HepG2 (cell line): ENCODE measurements around the gene ZSCAN23. TPM values are rescaled to one million over a fixed set of nuclear protein-coding genes. Genes with fewer than 3 reads are reported as not detected.

Source experiments
- ATF1 ChIP-seq: IDR thresholded peaks from 2 replicates; pipeline ENCODE4 v1.6.1; 2016; ENCODE audit warnings: mild to moderate bottlenecking, control low read depth
- CBFB ChIP-seq: sonication (generic); formaldehyde crosslinking; IDR thresholded peaks from 2 replicates; pipeline ENCODE4 v1.4.0; 2020; ENCODE audit warnings: missing genetic modification reagents
- GABPA ChIP-seq, 2 experiments: IDR thresholded peaks; 2 replicates each; pipeline ENCODE4 v1.6.1; 2011 to 2016; ENCODE audit warnings: low read depth in 2 of 2, low read length in 1 of 2, missing biosample characterization in 1 of 2, missing genetic modification characterization in 1 of 2
- GABPB1 ChIP-seq: IDR thresholded peaks from 2 replicates; pipeline ENCODE4 v1.6.1; 2016; ENCODE audit warnings: mild to moderate bottlenecking, missing genetic modification reagents, moderate library complexity, missing compliant biosample characterization
- PHF20 ChIP-seq: sonication (generic); formaldehyde crosslinking; IDR thresholded peaks from 2 replicates; pipeline ENCODE4 v1.5.0; 2020; ENCODE audit warnings: mild to moderate bottlenecking, missing genetic modification reagents
- SAP130 ChIP-seq: IDR thresholded peaks from 2 replicates; pipeline ENCODE4 v1.6.1; 2016; ENCODE audit warnings: low read depth
- SPEN ChIP-seq: sonication (generic); formaldehyde crosslinking; IDR thresholded peaks from 2 replicates; pipeline ENCODE4 v1.5.1; 2020; ENCODE audit warnings: low read depth, mild to moderate bottlenecking, missing genetic modification reagents
- SUZ12 ChIP-seq: fragments of 150-350 bp; IDR thresholded peaks from 2 replicates; pipeline ENCODE4 v1.6.1; 2014; ENCODE audit warnings: low read depth, low read length
- THAP11 ChIP-seq: IDR thresholded peaks from 2 replicates; pipeline ENCODE4 v1.6.1; 2016; ENCODE audit warnings: missing biosample characterization, missing genetic modification reagents
- ZKSCAN8 ChIP-seq: IDR thresholded peaks from 2 replicates; pipeline ENCODE4 v1.6.1; 2016; ENCODE audit warnings: borderline replicate concordance, missing genetic modification reagents, missing compliant biosample characterization
- ZNF101 ChIP-seq: sonication (generic); formaldehyde crosslinking; IDR thresholded peaks from 2 replicates; pipeline ENCODE4 v1.4.0; 2020; ENCODE audit warnings: mild to moderate bottlenecking, low read depth, missing genetic modification reagents, borderline replicate concordance
- ZNF891 ChIP-seq: sonication (generic); formaldehyde crosslinking; IDR thresholded peaks from 2 replicates; pipeline ENCODE4 v1.5.0; 2020; ENCODE audit warnings: mild to moderate bottlenecking, missing genetic modification reagents
- polyA plus RNA-seq, 8 experiments: library from polyadenylated mRNA; depleted of rRNA in 3 of 8; stranded (reverse) in 7 of 8; unstranded in 1 of 8; fragments of >200 nt; fragmentation: Illumina TruSeq in 4 of 8; extraction: Trizol in 4 of 8; gene quantifications; 2 replicates each; pipeline versions ENCODE4 v1.2.1 to v1.2.3, GENCODE V29; 2011 to 2016; ENCODE audit warnings: low read depth in 4 of 8, missing spikeins in 1 of 8, mixed read lengths in 1 of 8; ENCODE audit not compliant: insufficient read depth in 1 of 8
- total RNA-seq, 5 experiments: library from RNA; depleted of rRNA; stranded (reverse); fragments of >200 nt; fragmentation: Illumina TruSeq; extraction: Trizol; gene quantifications; 2 replicates each; pipeline ENCODE4 v1.2.3, GENCODE V29; 2016; ENCODE audit warnings: low read depth in 1 of 5
- TF ChIP-seq, protein P1 (sequence below): IDR thresholded peaks from 2 replicates; pipeline ENCODE4 v1.6.1; 2018; ENCODE audit warnings: missing genetic modification reagents, mild to moderate bottlenecking, missing compliant biosample characterization
- TF ChIP-seq, protein P2 (sequence below): sonication (generic); formaldehyde crosslinking; IDR thresholded peaks from 2 replicates; pipeline ENCODE4 v1.5.0; 2020; ENCODE audit warnings: missing genetic modification reagents, mild to moderate bottlenecking, borderline replicate concordance
- TF ChIP-seq, protein P3 (sequence below): sonication (generic); formaldehyde crosslinking; IDR thresholded peaks from 2 replicates; pipeline ENCODE4; 2020; ENCODE audit warnings: missing genetic modification reagents, mild to moderate bottlenecking, borderline replicate concordance
- TF ChIP-seq, protein P4 (sequence below): sonication (generic); formaldehyde crosslinking; IDR thresholded peaks from 2 replicates; pipeline ENCODE4 v1.4.0; 2020; ENCODE audit warnings: missing genetic modification reagents, borderline replicate concordance
- TF ChIP-seq, protein P5 (sequence below): sonication (generic); formaldehyde crosslinking; IDR thresholded peaks from 2 replicates; pipeline ENCODE4 v1.4.0; 2020; ENCODE audit warnings: mild to moderate bottlenecking, missing genetic modification reagents
- TF ChIP-seq, protein P6 (sequence below): sonication (generic); formaldehyde crosslinking; IDR thresholded peaks from 2 replicates; pipeline ENCODE4 v1.4.0; 2020; ENCODE audit warnings: mild to moderate bottlenecking, missing genetic modification reagents

The ZSCAN23 gene
- total and polyA plus RNA-seq, 2 of the 13 experiments (the other 11 are each of a cell fraction or from before 2014, with no cell fraction given) = 0.29 to 1.2 TPM

DNA sequence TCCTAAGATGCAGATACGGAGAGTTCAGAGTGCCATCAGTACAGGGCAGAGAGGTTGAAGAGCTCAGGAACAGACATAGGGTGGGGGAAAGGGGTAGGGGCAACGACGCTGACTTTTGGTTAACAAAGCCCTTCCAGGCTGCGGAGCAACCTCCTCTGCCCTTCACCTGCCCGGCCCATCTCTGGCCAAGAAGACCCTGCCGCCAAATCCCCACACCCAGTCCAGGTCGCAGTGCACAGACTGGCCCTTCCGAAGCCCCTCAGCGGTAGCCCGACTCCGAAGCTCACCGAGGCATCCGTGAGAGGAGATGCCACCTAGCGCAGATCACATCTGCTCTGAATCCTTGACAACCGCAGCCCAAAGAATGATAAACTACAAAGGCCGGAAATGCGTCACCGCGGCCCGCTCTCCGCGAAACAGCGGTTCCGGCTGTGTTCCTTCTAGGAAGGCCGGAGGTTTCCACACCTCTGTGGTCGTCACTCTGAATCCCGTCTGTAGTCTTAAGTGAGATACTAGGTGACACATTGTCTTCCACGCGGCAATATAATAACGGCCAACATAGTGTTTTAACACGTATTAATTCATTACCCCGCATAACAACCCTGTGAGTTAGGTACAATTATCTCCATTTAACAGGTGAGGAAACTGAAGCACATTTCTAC is at the start of gene ZSCAN23 (continued):
- TF ChIP-seq, protein P1, sequence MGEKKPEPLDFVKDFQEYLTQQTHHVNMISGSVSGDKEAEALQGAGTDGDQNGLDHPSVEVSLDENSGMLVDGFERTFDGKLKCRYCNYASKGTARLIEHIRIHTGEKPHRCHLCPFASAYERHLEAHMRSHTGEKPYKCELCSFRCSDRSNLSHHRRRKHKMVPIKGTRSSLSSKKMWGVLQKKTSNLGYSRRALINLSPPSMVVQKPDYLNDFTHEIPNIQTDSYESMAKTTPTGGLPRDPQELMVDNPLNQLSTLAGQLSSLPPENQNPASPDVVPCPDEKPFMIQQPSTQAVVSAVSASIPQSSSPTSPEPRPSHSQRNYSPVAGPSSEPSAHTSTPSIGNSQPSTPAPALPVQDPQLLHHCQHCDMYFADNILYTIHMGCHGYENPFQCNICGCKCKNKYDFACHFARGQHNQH = no peak
- TF ChIP-seq, protein P2, sequence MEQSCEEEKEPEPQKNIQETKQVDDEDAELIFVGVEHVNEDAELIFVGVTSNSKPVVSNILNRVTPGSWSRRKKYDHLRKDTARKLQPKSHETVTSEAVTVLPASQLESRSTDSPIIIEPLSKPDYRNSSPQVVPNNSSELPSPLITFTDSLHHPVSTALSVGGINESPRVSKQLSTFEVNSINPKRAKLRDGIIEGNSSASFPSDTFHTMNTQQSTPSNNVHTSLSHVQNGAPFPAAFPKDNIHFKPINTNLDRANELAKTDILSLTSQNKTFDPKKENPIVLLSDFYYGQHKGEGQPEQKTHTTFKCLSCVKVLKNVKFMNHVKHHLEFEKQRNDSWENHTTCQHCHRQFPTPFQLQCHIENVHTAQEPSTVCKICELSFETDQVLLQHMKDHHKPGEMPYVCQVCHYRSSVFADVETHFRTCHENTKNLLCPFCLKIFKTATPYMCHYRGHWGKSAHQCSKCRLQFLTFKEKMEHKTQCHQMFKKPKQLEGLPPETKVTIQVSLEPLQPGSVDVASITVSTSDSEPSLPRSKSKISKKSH = 0 out of 2 replicates have a peak, but pooled peaks have one; percentile 34
- TF ChIP-seq GABPA (IDR thresholded peaks at IDR 0.05; ENCODE audit: low read depth, low read length) (peak; percentile 77), GABPA (CRISPR knock-in tag; IDR thresholded peaks at IDR 0.05; ENCODE audit: low read depth) (peak; percentile 96), THAP11 (CRISPR knock-in tag) (peak; percentile 77), ATF1 (peak; percentile 88), CBFB (CRISPR knock-in tag) (no peak), SAP130 (CRISPR knock-in tag) (peak; percentile 61), PHF20 (peak; percentile 73), GABPB1 (CRISPR knock-in tag) (peak; percentile 94), ZNF101 (CRISPR knock-in tag) (no peak), SPEN (peak; percentile 34; the same call in 1 of the 2 replicates), SUZ12 (no peak), ZNF891 (CRISPR knock-in tag) (no peak), ZKSCAN8 (CRISPR knock-in tag) (no peak)
- TF ChIP-seq, protein P3, sequence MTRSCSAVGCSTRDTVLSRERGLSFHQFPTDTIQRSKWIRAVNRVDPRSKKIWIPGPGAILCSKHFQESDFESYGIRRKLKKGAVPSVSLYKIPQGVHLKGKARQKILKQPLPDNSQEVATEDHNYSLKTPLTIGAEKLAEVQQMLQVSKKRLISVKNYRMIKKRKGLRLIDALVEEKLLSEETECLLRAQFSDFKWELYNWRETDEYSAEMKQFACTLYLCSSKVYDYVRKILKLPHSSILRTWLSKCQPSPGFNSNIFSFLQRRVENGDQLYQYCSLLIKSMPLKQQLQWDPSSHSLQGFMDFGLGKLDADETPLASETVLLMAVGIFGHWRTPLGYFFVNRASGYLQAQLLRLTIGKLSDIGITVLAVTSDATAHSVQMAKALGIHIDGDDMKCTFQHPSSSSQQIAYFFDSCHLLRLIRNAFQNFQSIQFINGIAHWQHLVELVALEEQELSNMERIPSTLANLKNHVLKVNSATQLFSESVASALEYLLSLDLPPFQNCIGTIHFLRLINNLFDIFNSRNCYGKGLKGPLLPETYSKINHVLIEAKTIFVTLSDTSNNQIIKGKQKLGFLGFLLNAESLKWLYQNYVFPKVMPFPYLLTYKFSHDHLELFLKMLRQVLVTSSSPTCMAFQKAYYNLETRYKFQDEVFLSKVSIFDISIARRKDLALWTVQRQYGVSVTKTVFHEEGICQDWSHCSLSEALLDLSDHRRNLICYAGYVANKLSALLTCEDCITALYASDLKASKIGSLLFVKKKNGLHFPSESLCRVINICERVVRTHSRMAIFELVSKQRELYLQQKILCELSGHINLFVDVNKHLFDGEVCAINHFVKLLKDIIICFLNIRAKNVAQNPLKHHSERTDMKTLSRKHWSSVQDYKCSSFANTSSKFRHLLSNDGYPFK (CRISPR knock-in tag) = no peak
- TF ChIP-seq, protein P4, sequence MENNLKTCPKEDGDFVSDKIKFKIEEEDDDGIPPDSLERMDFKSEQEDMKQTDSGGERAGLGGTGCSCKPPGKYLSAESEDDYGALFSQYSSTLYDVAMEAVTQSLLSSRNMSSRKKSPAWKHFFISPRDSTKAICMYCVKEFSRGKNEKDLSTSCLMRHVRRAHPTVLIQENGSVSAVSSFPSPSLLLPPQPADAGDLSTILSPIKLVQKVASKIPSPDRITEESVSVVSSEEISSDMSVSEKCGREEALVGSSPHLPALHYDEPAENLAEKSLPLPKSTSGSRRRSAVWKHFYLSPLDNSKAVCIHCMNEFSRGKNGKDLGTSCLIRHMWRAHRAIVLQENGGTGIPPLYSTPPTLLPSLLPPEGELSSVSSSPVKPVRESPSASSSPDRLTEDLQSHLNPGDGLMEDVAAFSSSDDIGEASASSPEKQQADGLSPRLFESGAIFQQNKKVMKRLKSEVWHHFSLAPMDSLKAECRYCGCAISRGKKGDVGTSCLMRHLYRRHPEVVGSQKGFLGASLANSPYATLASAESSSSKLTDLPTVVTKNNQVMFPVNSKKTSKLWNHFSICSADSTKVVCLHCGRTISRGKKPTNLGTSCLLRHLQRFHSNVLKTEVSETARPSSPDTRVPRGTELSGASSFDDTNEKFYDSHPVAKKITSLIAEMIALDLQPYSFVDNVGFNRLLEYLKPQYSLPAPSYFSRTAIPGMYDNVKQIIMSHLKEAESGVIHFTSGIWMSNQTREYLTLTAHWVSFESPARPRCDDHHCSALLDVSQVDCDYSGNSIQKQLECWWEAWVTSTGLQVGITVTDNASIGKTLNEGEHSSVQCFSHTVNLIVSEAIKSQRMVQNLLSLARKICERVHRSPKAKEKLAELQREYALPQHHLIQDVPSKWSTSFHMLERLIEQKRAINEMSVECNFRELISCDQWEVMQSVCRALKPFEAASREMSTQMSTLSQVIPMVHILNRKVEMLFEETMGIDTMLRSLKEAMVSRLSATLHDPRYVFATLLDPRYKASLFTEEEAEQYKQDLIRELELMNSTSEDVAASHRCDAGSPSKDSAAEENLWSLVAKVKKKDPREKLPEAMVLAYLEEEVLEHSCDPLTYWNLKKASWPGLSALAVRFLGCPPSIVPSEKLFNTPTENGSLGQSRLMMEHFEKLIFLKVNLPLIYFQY (CRISPR knock-in tag) = no peak
- TF ChIP-seq, protein P5, sequence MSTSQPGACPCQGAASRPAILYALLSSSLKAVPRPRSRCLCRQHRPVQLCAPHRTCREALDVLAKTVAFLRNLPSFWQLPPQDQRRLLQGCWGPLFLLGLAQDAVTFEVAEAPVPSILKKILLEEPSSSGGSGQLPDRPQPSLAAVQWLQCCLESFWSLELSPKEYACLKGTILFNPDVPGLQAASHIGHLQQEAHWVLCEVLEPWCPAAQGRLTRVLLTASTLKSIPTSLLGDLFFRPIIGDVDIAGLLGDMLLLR = no peak
- TF ChIP-seq, protein P6, sequence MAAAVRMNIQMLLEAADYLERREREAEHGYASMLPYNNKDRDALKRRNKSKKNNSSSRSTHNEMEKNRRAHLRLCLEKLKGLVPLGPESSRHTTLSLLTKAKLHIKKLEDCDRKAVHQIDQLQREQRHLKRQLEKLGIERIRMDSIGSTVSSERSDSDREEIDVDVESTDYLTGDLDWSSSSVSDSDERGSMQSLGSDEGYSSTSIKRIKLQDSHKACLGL = no peak
